T-helper 1 cell (primary cell): ENCODE results near the gene TNIK.
A peak's percentile ranks its signal among the peaks of the same experiment; 100 is the strongest.

Experiments
- DNase-seq, 5 donors: peaks; one replicate each; pipeline ENCODE4 v3.0.0-alpha.2; 2012 to 2020
- total RNA-seq, 4 donors: gene quantifications; one replicate each; lab custom pipeline; 2026; lab: John Stamatoyannopoulos, UW

Gene TNIK
- 120 to 198 (median 182) reads per million in 4 donors for total RNA-seq

DNA sequence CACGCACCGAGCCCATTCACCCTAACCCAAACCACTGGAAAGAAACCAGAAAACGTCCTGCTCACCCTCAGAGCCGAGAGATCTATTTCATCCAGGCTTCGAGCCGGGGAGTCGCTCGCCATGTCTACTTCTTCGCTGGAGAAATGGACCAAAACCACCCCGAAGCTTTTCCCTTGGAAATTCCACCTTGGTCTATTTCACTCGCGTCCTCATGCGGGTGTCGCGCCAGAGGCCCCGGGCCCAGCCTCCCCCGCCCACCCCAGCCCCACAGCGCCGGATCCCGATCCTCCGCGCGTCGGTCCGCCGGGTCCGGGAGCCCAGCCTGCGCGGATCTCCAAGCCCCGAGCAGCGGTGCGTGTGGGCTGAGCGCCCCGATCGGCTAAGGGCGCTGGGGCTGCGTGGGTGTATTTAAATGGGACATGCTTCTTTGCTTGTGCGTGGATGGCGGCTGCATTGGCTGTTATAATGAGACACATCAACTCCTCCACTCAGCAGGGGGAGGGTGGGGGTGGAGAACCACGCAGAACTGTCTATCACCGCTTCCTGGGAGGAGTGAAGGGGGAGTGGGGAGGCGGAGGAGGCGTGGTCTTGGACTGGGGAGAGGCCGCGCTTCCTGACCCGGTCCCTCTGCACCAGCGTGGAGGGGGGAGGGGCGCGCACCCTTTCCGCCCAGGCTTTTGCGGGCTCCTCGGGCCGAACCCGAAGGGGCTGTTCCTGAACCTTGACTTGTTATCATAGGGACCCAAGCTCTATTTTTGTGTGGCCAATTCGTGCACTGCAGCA lies at the start of gene TNIK:
TSS of gene TNIK (minus strand) at position 464 of the 783 bp plus-strand sequence. CDS start at position 122, 342 bp downstream.
- peak; percentile 91 to 95 (median 94) for DNase-seq

DNA sequence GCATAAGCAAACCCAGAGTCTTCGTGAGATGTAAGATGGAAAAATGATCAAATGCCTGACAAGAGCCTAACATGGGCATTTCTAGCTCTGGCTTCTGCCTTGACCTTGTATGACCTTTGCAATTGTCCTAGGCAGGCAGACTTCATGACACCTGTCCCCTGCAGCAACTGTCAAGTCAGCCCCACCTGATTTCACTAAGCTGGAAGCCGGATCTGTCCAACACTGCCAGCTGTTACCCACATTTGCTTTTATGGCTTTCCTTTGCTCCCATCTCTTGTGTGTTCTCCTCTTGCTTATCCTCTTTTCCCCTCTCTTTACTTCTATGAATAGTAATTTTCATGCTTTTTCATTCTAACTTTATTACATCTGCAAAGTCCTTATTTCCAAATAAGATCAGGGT lies 48.5 kb upstream of the TNIK start:
- DNase-seq, result no peak

DNA sequence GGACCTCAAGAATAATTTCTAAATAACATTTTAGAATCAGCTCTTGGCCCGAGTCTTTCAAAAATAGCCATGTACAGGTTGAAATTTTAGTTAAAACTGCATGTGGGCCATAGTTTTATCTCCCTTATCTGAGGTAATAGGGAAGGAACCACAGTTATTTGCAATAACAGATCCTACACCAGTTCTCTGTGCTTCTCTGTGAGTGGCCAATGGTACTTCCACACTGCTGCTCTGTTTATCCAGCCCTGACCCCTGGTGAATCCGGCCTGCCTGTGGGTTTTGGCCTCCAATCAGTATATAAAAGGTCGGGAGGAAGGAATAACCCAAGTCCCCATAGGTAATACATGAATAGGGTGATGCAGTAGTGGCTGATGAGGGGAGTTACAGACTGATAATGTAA lies 48.0 kb upstream of the TNIK start:
- DNase-seq, result no peak

GRCh38 chr3:171506743-171507319 lies 46.6 kb upstream of the TNIK start:
- no peak for DNase-seq

- DNase-seq, result no peak
Observed at GRCh38 chr3:171505822-171506333, 45.7 kb upstream of the TNIK start.

- DNase-seq, result no peak
Observed at GRCh38 chr3:171504376-171504775, 44.2 kb upstream of the TNIK start.

DNA sequence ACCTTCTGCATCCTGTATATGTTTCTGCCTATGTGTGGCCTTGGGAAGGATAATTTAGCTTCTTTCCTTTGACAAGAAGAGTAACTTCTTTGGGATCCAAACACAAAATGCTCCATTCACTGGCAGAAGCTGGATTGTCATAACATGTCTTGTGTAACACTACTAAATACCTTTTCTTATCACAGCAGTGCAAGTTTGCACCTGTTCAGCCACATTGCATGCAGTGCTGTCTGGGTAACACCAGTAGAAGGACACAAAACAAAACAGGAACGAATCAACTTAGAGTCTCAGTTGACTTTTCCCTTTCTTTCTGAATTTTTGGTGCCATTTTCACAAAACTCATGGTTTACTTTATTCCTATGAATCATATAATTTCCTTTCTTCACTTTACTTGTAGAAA lies 43.6 kb upstream of the TNIK start:
- no peak for DNase-seq

- no peak for DNase-seq
Observed at GRCh38 chr3:171498921-171499320, 38.7 kb upstream of the TNIK start.

- no peak for DNase-seq
Observed at GRCh38 chr3:171497468-171497867, 37.3 kb upstream of the TNIK start.

DNA sequence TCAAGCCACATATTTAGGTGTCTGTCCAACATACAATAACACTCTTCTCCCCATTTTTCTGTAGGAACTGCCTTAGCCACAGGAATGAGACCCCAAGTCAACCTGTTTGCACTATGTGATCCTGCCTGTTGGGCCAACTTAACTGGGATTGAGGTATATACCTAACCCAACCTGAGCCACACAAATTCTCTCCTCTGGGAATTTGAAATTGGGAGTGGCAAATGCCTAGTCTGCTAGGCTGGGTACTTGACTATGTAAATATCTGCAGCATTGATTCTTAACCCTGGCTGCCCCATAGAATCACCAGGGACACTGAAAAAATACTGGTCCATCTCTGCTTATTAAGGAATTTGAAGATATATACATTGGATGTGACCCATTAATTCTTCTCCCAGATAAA lies 35.2 kb upstream of the TNIK start:
- no peak for DNase-seq

GRCh38 chr3:171494457-171495109 lies 34.4 kb upstream of the TNIK start:
- DNase-seq, result peak in 1 of 5 donors; percentile 71

DNA sequence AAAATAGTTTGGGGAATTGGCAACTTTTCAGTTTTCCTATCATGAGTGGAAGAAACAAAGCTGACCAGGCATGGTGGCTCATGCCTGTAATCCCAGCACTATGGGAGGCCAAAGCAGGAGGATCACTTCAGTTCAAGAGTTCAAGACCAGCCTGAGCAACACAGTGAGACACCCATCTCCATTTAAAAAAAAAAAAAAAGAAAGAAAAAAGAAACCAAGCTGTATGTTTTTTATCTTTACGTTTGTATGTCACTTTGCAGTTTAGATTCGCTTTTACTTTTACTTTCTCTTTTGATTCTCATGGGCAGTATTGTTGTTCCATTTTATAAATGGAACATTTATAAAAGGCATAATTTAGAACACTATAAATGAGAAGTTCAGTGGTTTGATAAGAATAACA lies 31.2 kb upstream of the TNIK start:
- peak in 1 of 5 donors; percentile 50 for DNase-seq

DNA sequence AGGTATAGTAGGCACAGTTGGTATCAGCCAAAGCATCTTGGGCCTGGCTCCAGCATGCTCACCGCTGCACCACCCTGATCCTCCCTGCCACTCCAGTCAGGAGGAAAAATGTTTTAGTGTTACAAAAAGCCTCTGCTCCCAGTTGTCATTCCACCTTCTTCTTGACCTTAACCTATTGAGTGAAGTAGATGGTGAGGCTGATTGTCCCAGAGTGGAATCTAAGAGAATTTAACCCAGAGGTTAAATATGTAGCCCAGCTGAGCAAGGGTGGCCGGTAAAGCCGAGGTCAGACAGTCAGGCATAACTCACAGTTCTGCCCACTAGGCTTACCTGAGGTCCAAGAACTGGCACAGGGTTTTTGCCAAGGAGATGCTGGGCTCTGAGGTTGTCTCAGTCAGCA lies 30.7 kb upstream of the TNIK start:
- no peak for DNase-seq

GRCh38 chr3:171489348-171489747 lies 29.1 kb upstream of the TNIK start:
- no peak for DNase-seq

GRCh38 chr3:171488479-171488878 lies 28.3 kb upstream of the TNIK start:
- no peak for DNase-seq

DNA sequence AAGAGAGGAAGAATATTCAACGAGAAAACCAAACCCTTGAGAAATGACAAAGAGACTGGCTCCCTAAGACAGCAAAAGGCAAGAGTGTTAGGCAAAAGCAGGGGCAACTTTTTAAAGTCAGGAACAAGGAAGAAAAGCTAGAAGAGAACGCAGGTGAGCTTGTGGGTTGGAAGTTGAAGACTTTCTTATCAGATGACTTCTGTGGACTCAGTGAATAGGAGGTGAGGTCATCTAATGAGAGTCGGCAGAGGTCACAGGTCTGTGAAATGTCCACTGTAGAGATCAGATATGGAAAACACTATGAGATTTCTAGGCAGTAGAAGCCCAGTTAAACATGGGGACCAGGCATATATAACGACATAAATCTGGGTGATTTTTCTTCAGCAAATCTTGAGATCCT lies 27.2 kb upstream of the TNIK start:
- DNase-seq, result no peak

DNA sequence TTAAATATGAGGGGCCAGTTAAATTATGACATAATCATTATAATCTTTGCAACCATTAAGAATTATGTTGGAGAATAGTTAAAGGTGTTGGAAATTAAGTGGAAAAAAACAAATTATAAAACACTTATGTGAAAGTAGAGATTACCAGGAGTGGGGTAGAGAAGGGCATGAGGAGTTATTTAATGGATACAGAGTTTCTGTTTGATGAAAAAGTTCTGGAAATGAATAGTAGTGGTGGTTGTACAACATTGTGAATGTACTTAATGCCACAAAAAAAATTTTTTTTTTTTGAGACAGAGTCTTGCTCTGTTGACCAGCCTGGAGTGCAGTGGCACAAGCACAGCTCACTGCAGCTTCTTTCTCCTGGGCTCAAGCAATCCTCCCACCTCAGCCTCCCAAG lies 25.1 kb upstream of the TNIK start:
- no peak for DNase-seq

- no peak for DNase-seq
Observed at GRCh38 chr3:171481011-171481410, 20.8 kb upstream of the TNIK start.

GRCh38 chr3:171480526-171480925 lies 20.3 kb upstream of the TNIK start:
- peak in 1 of 5 donors; percentile 65 for DNase-seq

- DNase-seq, result no peak
Observed at GRCh38 chr3:171476532-171477102, 16.4 kb upstream of the TNIK start.

DNA sequence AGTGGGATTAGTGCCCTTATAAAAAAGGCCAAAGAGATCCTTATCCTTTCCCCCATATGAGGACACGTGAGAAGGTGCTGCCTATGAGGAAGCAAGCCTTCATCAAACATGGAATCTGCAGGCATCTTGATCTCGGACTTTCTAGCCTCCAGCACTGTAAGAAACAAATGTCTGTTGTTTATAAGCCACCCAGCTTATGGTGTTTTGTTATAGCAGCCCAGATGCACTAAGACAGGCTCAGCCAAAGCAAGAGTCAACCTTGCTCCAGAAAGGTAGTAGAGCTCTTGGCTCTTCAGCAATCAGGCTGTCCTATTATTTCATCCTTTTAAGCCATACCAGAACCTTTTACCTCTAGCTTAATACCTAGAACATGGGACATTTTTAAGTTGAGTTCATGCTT lies 12.3 kb upstream of the TNIK start:
- no peak for DNase-seq

- no peak for DNase-seq
Observed at GRCh38 chr3:171470714-171471227, 10.6 kb upstream of the TNIK start.

GRCh38 chr3:171469376-171469775 lies 9.2 kb upstream of the TNIK start:
- no peak for DNase-seq
